Transverse colon (tissue), 3 donors: Measurements from ENCODE around the gene MSH2.

ENCODE experiments used
- CTCF ChIP-seq, 5 experiments: fragments of 200-600 bp in 3 of 5; fragments of 450-650 bp in 2 of 5; sonication (generic) in 3 of 5; IDR thresholded peaks; 1 replicate in 2 of 5; 2 replicates in 3 of 5; pipeline ENCODE4 v1.5.1; 2016 to 2017; ENCODE audit warnings: antibody characterized with exemption in 5 of 5, inconsistent platforms in 3 of 5, mild to moderate bottlenecking in 2 of 5, moderate library complexity in 1 of 5
- EP300 ChIP-seq: sonication (generic); formaldehyde crosslinking; IDR thresholded peaks from one replicate; pipeline ENCODE4 v1.6.1; 2017; ENCODE audit warnings: antibody characterized with exemption, low read depth
- POLR2A ChIP-seq: fragments of 450-650 bp; IDR thresholded peaks from one replicate; pipeline ENCODE4 v1.6.1; 2016; ENCODE audit warnings: antibody characterized with exemption, mild to moderate bottlenecking, moderate library complexity

- TF ChIP-seq CTCF (IDR thresholded peaks at IDR 0.05), result no peak
- TF ChIP-seq EP300, result no peak
- no peak for TF ChIP-seq POLR2A
Measured at GRCh38 chr2:47509821-47510385, 106.9 kb downstream of the MSH2 start.
